Neuron (in vitro differentiated cells): Measurements from ENCODE around the gene PTTG1IP.

Experiments
- H2AFZ ChIP-seq: one replicate; pipeline ENCODE4 v1.6.1; 2013; ENCODE audit warnings: low read depth, mild to moderate bottlenecking, inconsistent platforms, low read length, moderate library complexity
- H3K27me3 ChIP-seq: one replicate; pipeline ENCODE4 v1.6.1; 2013; ENCODE audit warnings: low read length; ENCODE audit not compliant: insufficient read depth
- H3K36me3 ChIP-seq: one replicate; pipeline ENCODE4 v1.6.1; 2013; ENCODE audit warnings: low read length; ENCODE audit not compliant: insufficient read depth
- H3K4me1 ChIP-seq: one replicate; pipeline ENCODE4 v1.6.1; 2013; ENCODE audit warnings: low read length; ENCODE audit not compliant: insufficient read depth
- H3K4me3 ChIP-seq: 2 replicates; pipeline ENCODE4 v1.5.1; 2013; ENCODE audit warnings: mild to moderate bottlenecking, low read length, moderate library complexity
- H3K9me3 ChIP-seq: one replicate; pipeline ENCODE4 v1.6.1; 2013; ENCODE audit warnings: low read length

Gene PTTG1IP

DNA sequence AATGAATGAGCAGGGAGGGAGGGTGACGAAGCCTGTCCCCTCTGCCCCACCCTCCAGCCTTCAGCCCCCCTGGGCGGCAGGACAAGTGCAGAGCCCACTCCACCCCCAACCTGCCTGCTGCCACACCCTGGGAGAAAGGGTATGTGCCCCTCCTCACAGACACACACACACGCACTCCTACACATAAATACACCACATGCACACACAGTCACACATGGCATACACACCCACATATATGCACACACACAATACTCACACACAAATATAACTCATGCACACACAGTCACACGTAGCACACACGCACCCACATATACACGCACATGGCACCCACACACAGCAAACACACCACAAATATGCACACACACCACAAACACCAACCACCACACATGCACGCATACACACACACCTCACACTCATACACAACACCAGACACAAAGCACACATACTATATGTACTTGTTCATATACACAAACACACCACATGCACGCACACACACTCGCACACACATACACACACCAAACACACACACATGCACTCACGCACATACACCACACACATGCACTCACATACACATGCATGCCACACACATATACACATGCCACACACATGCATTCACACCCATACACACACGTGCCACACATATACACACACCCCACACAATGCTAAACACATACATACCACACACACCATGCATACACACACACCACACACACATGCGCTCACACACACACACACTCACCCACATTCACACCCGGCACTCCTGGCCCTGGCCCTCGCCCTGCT, 30.8 kb upstream of the PTTG1IP start:
- no peaks in the 10 kb centered on the region for H3K36me3 ChIP-seq
- no peaks in the 10 kb centered on the region for H3K4me1 ChIP-seq
- H3K4me3 ChIP-seq, result no peak overlapping the region
- H3K9me3 ChIP-seq, result peaks cover 2% of the 10 kb centered on the region
- H3K27me3 ChIP-seq, result peaks cover 27% of the 10 kb centered on the region
- H2AFZ ChIP-seq, result no peak overlapping the region

DNA sequence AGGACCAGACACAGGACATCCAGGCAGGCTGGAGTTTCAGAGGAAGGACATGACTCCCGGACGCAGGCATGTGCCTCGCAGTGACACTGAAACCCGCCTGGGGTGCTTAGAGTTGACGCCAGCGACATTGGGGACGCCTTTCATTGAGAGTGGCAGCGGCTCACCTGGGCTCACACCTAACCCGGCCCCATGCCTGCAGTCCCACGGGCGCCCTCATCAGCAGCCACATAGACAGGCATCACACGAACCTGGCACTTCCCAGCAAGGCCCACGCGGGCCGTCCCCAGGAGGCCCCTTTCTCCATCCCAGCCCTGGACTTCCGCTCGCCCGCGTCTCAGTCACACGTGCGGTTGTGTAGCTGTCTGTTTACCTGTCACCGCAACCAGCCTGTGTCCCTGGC, 30.2 kb upstream of the PTTG1IP start:
- peaks cover 26% of the 10 kb centered on the region for H3K27me3 ChIP-seq
- H3K4me3 ChIP-seq, result no peak overlapping the region
- peaks cover 2% of the 10 kb centered on the region for H3K9me3 ChIP-seq
- no peaks in the 10 kb centered on the region for H3K36me3 ChIP-seq
- H2AFZ ChIP-seq, result no peak overlapping the region
- no peaks in the 10 kb centered on the region for H3K4me1 ChIP-seq

DNA sequence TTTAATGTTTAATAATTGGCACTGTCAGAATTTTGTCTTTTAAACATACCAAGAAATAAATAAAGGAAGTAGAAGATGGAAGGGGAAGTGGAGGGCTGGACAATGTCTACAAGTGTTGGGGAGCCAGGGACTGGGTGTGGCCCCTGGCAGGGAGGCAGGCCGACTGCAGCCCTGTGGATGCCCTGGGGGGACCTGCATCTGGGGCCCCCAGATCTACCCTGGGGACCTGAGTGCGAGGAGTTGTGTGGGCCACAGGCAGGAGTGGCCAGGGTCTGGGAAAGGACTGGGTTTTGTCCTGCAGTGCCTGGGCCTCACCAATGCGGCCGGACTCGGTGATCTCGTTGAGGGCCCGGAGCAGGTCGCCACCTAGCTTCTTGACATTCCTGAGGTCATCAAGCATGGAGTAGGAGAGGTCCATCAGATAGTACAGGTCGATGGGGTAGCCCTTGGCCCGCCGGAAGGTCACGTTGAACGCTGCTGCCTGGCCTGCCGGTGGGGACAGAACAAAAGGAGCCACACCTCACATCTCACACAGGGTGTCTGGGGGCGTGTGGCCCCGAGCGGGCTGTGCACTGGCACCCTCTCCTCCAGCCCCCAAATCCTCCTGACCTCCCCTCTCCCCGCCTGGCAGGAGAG, 29.7 kb upstream of the PTTG1IP start:
- H2AFZ ChIP-seq, result no peak overlapping the region

DNA sequence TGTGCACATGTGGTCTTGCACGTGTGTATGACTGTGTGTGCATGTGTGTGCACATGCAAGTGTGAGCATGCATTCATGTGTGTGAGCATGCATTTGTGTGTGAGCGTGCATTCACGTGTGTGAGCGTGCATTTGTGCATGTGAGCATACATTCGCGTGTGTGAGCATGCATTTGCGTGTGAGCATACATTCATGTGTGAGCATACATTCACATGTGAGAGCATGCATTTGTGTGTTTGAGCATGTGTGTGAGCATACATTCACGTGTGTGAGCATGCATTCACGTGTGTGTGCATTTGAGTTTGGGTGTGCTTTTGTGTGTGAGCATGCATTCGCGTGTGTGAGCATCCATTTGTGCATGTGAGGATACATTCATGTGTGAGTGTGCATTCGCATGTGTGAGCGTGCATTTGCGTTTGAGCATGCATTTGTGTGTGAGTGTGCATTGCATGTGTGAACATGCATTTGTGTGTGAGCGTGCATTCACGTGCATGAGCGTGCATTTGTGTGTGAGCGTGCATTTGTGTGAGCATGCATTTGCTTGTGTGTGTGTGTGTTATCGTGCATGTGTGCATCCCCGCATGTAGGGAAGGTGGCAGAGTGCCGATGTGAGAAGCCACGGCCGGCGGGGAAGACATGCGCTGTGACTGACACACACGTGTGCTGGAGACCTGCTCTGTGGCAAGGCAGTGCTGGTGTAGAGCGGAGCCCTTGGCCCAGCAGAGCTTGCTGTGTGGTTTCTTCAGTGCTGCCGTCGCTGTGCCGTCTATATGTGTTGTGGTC, 29.0 kb upstream of the PTTG1IP start:
- no peak overlapping the region for H2AFZ ChIP-seq
- no peak overlapping the region for H3K4me3 ChIP-seq
- H3K36me3 ChIP-seq, result no peaks in the 10 kb centered on the region
- no peaks in the 10 kb centered on the region for H3K4me1 ChIP-seq
- peaks cover 2% of the 10 kb centered on the region for H3K9me3 ChIP-seq
- peaks cover 24% of the 10 kb centered on the region for H3K27me3 ChIP-seq

More for the DNA sequence above, 29.7 kb upstream of the PTTG1IP start:
- H3K36me3 ChIP-seq, result no peaks in the 10 kb centered on the region
- H3K9me3 ChIP-seq, result peaks cover 2% of the 10 kb centered on the region
- no peaks in the 10 kb centered on the region for H3K4me1 ChIP-seq
- H3K27me3 ChIP-seq, result peaks cover 27% of the 10 kb centered on the region
- no peak overlapping the region for H3K4me3 ChIP-seq

DNA sequence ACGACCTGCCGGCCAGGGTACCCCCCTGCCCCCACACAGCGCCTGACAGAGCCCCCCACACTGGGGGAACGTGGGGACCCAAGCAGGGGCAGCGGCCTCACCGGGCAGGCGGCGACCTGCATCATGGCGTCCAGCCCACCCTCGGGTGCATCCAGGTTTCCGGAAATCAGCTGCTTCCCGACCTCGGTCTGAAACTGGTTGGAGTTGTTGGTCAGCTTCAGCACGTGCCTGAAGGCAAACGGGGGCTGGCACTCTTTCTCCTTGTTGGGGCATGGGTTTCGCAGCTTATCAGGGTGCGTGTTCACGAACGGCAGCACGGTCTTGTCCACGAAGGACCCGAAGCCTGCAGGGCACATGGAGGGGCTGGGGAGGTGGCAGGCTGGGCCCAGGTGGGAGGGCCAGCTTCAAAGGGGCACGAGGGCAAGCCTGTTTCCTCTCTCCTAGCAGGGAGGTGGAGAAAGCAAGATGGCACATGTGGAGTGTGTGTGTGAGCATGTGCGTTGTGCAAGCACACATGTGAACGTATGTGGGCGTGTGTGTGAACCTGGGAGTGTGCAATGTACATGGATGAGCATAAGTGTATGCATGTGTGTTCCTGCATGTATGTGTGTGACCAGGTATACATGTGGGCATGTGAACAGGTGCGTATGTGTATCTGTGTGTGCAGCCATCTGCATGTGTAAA, 28.0 kb upstream of the PTTG1IP start:
- H3K27me3 ChIP-seq, result peaks cover 15% of the 10 kb centered on the region
- no peaks in the 10 kb centered on the region for H3K36me3 ChIP-seq
- no peak overlapping the region for H3K4me3 ChIP-seq
- no peak overlapping the region for H2AFZ ChIP-seq
- H3K4me1 ChIP-seq, result no peaks in the 10 kb centered on the region
- H3K9me3 ChIP-seq, result peaks cover 2% of the 10 kb centered on the region

DNA sequence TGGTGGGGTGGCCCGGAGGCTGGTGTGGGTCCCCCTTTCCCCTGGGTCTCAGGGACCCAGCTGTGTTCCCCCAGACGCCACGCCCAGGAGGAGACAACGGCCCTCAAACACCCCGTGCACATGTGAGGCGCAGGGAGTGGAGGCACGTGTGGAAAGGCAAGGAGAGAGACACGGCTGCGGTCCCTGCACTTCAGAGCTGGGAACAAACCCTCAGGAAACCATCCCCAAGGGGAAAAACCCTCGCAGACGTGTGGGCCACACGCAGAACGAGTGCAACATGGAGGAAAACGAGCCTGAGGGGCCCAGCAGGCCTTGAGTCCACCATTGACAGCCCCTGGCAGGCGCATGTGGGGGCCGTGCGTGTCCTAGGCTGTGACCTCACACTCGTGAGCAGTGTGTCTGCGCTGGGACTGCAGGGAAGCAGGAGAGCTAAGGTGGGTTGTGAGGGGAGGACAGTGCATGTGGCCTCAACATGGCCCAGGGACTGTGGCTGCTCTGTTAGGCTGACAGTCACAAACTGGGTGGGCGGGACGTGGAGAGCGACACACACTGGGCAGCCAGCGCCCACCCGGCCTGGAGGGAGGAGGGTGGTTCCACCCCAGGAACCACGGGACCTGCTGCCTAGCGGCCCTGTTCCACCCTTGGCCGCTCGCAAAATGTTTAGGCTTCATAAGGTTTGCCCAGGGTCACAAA, 27.2 kb upstream of the PTTG1IP start:
- Histone ChIP-seq H3K36me3 (no peaks in the 10 kb centered on the region), H2AFZ (no peak overlapping the region), H3K4me1 (no peaks in the 10 kb centered on the region), H3K27me3 (peaks cover 12% of the 10 kb centered on the region), H3K4me3 (no peak overlapping the region), H3K9me3 (peaks cover 4% of the 10 kb centered on the region)

DNA sequence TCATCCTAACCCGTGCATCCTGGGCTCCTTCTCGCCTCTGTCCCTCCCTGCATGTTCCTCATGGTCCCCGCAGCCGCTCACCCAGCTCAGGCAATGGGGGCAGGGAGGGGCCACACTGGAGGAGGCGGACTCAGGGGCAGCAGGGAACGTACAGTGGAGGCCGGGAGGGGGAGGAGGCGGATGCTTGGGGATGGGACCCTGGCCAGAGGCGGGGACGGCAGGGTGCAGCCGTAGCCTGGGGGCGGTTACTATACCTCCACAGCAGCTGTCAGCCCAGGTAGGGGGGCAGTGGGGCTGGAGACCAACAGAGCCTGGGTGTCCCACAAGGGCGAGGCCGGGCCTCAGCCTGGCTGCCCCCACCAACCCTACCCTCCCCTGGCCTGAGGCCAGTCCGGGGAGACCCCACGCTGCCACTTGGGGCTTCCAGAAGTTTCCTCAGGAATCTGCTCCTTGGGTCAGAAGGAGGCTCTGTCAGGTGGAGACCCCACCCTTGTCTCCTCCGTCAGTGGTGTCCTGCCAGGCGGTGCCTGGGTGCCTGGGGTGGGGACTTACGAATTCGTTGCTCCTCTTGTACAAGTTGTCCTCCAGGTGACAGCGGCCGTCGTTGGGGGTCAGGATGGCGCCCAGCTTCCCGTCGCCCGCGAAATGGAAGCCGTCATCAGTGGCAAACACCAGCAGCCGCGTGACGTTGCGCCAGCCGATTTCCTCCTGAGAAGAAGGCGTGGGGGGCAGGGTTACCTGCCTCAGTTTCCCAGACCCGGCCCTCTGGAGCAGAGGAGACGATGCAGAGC, 26.5 kb upstream of the PTTG1IP start:
- Histone ChIP-seq H3K4me3 (no peak overlapping the region), H3K36me3 (no peaks in the 10 kb centered on the region), H2AFZ (no peak overlapping the region), H3K9me3 (peaks cover 4% of the 10 kb centered on the region), H3K4me1 (no peaks in the 10 kb centered on the region), H3K27me3 (peaks cover 9% of the 10 kb centered on the region)

DNA sequence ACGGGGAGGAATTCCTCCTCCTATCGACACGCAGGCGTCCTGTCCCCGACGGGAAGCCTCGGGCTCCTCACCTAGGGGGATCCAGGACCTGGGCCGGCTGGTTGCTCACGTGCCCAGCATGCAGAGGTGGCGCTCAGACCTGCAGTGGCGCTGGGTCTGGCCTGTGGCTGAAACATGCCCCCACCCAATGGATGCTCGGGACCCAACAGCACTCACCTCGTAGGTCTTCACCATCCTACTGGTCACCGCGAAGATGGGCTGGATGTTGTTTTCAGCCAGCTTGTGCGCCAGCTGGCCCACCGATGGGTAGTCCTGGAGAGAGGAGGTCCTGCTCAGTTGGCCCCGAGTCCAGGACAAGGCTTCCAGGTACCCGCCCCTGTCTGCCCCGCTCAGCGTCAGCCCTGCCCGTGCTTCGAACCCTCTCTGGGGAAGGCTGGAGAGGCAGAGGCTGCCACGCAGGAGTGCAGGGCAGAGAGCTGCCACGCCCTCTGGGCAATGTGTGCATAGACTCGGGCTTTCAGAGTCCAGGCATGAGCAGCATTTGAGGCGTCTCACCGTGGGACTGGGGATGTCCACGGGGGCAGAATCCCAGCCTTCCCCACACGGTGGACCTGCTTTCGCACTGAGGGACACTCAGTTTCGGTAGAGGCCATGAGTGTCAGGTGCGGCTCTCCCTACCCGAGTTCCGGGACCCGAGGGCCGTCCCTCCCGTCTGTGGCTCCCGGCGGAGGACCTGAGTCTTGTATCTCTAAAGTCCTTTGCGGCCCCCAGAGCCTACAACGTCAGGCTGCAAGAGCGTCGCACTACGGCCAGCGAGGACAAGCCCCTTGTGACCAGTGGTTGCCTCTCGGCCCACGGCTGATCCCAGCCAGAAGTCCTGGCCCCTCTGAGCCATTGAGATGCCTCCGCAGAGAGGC, 25.6 kb upstream of the PTTG1IP start:
- Histone ChIP-seq H2AFZ (no peak overlapping the region), H3K4me3 (no peak overlapping the region), H3K36me3 (no peaks in the 10 kb centered on the region), H3K4me1 (no peaks in the 10 kb centered on the region), H3K27me3 (peaks cover 14% of the 10 kb centered on the region), H3K9me3 (peaks cover 4% of the 10 kb centered on the region)

DNA sequence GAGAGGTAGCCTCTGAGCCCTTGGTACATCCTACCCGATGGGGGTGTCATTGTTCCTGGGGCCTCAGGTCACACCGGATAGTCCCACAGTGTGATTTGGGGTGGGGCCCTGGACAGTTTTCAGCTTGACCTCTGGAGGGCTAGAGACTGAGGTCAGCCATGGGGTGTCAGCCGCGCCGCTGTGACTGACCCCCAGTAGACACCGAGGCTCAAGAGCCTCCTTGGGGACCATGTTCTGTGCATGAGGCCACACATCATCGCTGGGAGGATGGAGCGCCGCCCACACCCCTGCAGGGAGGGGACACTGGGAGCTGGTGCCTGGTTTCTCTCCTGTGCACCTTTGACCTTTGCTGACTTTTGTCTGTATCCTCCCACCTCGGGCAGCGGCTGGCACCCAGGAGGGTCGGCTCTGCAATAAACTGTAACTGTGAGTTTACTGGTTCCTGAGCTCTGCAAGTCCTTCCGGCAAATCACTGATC, 24.6 kb upstream of the PTTG1IP start:
- Histone ChIP-seq H3K36me3 (no peaks in the 10 kb centered on the region), H3K4me1 (no peaks in the 10 kb centered on the region), H3K27me3 (peaks cover 22% of the 10 kb centered on the region), H3K9me3 (peaks cover 4% of the 10 kb centered on the region), H2AFZ (no peak overlapping the region), H3K4me3 (no peak overlapping the region)

DNA sequence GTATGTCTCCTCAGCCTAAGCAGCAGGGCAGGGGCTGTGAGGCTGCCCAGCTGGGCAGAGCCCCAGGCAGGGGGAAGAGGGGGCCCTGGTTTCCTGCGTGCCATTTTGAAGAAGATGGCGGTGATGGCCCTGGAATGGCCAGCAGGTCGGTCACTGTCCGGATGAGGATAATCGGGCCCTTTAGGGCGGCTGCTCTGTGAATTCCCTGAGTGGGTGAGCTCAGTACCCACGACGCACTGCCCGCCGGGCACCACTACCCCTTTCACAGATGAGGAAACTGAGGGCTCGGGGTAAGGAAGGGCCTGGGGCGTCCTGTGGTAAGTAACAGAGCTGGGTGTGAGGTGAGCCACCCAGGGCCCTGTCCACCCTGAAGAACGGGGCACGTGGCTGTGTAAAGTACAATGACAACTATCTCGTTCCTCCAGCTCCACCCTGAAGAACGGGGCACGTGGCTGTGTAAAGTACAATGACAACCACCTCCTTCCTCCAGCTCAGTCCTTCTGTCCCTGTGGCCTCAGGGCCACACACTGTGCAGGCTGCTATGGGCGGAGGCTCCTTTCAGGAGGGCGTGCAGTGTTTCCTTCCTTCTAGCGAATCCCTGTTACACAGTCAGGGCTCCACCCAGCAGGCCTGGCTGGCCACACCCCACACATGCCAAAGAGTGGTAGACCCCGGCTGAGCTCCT, 24.0 kb upstream of the PTTG1IP start:
- no peak overlapping the region for H2AFZ ChIP-seq
- no peaks in the 10 kb centered on the region for H3K36me3 ChIP-seq
- H3K27me3 ChIP-seq, result peaks cover 25% of the 10 kb centered on the region
- no peak overlapping the region for H3K4me3 ChIP-seq
- peaks cover 3% of the 10 kb centered on the region for H3K9me3 ChIP-seq
- no peaks in the 10 kb centered on the region for H3K4me1 ChIP-seq
